ENCODE measurements around the gene PRKCH.

PRKCH gene

DNA sequence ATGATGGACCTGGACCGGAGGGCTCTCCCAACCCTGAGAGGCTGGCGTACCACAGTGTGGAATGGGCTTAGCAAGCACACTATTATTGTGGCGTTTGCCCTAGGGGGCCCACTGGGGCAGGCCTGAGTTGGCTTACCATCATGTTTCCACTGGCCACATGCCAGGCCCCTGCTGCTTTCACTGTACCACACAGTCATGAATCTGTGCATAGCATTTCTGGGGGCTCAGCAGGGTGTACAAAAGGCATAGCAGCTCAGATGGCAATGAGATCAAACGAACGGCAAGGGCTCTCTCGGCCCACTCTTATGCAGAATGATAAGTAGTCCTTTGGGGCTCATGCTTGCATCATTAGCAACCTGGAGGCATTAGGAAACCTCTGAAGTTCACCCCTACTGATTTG lies 236.9 kb downstream of the PRKCH start:
- FAIRE-seq = no peak

DNA sequence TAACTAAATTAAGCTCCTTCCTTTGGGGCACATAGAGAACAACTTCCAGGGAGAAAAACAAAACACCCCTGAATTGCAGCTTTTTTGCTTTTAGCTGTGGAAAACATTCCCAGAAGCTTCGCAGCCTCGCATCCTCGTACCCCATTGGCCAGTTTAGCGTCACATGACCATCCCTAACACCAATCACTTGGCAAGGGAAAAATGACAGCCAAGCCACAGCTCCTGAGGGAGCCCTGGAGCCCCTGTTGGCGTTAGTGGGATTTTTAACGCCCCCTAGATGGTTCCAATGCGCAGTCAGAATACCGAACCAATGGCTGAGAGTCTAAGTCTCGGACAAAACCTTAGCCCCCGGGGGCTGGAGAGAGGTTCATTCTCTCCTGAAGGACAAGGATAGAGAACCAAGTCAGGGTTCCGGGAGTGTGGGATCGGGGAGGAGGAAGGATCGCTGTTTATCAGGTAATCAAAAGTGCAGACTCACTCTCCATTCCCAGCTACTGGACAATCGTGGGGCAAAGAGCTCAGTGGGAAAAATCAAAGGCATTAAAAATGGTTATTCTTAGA lies 238.3 kb downstream of the PRKCH start:
- no peak for FAIRE-seq

DNA sequence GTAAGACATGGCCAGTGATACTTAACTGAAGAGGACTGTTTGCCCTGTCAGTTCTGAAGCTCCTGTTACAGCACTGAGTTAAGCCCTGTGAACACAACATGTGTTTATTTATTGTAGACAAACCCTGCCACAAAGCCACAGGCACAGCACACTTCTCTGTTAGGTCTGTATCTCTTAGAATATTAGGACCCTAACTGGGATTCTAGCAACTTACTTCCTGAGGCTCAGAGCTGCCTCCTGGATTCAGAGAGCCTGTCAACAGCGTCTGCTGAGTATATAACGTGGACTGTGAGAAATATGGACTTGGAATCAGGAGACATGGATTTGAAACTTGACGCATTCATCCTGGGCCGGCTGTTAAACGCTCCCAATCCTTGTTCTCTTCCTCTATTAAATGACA lies 238.9 kb downstream of the PRKCH start:
- no peak for FAIRE-seq

DNA sequence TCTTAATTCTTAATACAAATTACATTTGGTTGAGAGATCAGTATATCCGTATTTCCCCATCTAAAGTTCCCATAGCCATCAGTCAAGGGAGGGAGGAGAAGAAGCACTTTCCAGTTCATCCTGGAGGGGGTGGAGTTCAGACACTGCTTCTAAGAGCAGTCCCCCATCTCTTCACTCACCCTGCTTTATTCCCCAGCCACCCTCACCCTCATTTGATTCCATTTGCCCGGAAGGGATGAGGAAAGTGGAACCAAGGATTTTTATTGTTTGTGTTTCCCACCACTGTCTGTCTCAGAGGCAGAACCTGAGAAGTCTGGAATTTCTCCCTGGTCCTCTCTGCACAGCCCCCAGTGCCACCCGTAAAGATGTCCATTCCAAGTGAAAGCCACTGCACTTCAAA lies 239.7 kb downstream of the PRKCH start:
- no peak for FAIRE-seq

DNA sequence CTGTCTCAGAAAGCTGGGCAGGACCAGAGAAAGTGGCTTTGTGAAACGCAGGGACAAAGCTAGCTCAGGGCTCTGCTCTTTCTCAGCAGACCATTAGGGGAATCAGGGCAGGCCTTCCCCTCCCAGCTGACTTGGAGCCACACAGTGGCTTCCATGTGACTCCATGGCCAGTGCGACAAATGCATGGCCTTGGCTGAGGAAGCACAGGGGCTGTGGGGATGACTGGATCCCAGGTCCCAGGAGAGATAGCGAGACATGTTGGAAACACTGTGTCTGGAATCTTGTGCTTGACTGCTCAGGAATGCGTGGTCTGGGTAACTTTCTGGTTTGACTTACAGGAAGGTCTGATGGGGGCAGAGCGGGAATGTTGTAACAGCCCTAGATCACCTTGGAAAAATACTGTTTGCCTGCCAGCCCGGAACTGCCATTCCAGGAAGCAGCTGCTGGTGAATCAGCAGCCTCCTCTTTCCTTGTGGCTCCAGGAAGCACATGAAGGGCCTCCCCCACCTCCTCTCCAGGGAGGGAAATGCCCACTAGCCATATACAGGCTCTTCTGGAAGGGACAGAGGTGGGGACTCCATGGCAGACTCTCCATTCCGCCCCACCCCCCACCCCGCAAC lies 240.4 kb downstream of the PRKCH start:
- no peak for FAIRE-seq

DNA sequence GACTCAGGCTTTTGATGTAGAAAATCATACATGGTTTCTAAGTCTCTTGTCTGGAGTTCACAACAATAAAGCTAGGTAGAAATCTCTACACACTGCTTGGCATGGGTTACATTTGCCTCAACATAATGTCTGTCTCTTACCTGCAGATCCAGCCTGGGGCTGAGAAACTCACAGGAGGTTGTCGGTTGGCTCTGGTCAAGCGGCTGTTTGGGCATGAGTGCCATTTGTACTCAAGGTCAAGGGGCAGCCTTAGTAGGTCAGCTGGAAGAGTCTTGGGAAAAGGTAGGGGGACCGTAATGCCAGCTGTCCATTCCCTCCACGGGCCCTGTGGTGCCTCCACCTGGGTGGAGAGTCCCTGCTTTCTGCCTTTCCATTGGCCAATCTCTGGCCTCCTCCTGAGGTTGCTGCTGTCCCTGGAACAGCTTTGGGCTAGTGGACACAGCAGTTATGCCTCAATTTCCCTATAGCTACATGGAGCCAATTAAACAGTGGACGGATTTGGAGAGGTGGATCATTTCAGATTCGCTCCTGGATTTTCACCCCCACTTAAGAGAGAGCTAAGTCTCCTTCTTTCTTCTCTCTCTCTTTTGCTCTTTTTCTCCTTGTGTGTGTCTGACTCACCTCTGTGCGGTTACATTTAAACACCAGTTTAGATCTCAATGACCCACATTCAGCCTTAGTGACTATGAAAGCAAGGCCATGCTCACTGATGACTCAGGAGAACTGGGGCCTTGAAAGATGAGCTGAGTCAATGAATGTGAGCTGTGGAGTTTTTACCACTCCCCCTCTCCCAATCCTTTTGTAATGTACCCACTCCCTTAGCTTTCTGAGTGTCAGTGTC lies 241.2 kb downstream of the PRKCH start:
- FAIRE-seq = no peak

DNA sequence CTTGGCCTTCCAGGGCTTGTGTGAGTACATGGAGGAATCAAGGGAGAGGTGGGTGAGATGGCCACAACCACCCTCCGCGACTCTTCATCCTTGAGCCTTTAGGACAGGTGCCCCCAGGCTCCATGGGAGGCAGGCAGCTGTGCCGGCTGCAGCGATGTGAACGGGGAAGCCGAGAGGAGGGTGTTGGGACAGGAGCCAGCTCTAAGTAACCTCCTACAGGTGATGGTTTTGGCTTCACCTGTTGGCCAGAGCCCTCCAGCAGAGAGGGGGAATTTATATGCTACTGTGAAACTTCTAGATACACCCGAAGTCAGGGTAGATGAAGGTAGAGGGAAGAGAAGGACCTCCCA lies 241.8 kb downstream of the PRKCH start:
- no peak for FAIRE-seq

DNA sequence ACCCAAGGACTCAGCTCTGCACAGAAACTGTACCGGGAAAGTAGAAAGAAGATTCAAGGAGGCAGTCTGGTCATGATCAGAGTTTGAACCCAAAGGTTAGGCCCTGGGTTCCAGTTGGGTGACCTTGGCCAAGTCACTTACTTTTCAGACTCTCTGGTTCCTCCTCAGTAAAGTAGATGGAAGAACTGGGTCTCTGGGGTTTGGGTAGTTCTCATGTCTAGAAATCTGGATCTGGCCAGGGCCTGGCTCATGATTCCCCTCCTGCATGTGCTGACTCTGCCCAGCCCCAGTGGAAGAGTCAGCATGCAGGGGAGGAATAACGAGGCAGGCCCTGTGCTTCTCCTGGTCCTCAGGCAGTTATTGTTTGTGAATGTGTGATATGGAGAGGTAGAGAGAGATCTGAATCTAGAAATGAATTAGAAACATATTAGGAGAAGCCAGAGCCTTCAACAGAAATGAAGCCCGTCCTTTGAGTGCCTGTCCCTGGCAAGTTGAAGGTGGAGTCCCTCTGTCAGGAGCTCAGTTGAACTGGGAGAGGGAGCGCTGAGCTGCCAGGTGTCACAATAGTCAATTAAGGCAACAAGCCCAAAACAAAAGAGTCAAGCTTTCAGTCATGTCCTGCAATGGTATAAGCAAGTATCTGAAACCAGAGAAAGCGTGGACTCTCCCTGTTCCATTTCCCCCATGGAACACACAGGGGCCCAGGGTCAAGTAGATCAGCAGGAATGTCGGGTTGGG lies 242.7 kb downstream of the PRKCH start:
- no peak for FAIRE-seq

DNA sequence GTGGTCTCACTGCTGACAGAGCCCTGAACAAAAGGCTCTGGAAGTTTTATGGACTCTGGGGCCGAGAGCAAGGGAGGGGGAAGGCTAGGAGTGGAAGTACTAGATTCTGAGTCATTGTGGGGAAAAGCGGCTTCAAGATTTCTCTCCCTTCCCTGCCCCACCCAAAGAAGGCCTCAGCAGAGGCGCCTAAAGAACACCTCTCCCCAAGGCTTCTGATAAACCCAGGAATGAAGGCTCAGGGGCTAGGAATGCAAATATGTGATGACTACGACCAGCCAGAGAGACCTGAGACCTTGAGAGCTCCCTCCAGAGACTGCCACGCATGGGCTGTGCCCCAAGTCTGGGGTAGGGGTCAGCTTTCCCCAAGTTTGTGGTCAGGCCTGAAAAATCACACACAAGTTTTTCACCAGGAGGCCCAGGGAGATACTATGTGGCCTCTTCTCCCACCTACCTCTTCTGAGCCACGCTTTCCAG lies 243.3 kb downstream of the PRKCH start:
- no peak for FAIRE-seq

DNA sequence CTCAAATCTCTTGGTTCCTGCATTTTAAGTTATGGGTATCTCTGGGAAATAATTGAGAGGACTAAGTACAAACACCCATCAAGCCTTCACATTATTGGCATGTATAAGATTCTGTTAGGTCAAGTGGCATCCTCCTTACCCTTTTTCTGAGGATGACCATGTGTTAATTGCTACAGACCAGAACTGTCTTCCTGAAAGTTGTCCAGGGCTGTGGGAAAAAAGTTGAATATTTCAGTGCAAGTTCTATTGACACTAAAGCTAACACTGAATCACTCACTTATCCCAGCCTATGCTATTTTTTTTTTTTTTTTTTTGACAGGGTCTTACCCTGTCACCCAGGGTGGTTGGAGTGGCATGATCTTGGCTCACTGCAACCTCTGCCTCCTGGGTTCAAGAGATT lies 243.8 kb downstream of the PRKCH start:
- no peak for FAIRE-seq

DNA sequence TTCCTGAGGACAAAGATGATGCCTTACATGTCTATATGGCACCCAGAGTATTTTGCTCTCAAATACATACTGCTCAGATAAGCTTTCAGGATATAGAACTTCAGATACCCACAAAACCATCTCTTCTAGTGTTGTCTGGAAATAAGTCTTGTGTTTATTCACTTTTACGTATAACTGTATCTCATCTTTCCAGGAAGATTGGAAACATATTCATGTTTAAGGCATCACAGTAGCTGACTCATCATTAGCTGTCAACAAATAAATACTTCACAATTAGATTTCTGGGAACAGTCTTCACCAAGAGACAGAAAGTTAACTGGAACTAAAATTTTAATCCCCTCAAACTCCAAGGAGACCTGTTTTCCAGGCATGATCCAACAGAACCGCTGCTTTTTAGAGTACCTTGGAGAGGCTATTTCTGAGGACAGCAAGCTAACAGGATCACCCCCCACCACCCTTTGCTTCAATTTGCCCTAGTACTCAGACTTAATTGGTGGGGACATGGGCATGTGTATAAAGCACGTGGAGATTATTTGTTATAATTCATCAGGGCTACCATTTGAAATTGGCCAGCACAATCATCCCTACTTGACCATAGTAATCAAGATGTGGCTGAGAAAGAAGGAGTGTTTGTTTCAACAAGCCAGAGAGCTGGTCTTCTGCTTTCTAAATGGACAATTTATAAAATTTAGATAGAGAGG lies 244.6 kb downstream of the PRKCH start:
- FAIRE-seq = no peak

DNA sequence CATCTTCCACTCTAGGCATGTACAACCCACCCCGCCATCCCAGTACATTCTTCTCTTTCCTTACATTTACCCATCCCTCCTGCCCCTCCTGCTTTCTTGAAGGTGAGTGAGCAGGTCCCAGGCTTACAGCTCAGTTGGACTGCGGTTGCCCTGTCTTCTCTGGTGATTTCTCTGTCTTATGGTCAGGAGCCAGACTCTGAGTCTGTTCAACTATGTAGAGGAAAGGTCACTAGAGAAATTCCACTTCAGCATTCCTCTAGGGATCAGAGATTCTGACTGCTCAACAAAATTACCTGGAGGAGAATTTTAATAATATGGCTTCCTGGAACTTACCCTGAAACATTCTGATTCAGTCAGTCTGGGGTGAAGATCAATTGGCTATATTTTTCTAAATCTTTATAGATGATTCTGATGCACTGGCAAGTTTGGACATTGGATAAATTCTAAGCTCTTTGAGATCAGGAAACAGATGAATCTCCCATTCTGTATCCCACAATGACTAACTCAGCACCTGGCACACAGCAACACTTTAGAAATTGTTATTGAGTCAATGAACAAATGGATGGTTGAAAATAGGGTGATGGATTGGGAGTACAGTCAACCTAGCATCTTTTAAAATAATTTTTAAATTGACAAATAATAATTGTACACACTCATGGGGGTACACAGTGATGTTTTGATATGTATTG lies 245.3 kb downstream of the PRKCH start:
- FAIRE-seq = no peak

DNA sequence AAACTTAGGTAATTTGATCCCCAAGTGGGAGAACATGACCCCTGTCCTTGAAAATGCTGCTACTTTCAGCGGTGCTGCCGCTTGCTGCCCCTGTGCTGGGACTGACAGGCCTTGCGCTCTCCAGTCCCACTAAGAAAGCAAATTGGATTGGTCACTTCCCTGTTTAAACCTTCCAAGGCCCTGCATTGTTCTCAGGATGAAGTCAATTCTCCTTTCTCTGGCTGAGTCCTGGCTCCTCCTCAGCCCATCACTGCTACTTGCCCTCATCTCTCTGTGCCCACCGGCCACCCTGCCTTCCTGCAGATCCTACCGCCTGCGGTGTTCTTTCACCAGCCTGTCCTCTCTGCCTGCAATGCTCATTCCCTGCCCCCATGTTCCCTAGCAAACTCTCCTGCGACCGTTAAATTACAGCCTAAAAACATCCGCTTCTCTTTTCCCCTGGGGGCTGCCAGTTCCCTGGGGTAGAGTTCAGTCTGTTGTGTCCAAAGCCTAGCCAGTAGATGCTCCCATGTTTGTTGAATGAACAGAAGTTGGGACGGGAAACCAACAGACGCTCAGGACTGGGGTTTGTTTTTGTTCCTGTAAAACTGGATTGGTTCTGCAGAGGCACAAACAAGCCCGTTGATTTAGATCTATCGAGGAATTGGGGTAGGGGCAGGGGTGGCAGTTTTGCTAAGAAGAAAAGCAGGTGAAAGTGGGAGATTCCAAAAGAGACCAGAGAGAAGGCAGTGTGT lies 246.6 kb downstream of the PRKCH start:
- no peak for FAIRE-seq

DNA sequence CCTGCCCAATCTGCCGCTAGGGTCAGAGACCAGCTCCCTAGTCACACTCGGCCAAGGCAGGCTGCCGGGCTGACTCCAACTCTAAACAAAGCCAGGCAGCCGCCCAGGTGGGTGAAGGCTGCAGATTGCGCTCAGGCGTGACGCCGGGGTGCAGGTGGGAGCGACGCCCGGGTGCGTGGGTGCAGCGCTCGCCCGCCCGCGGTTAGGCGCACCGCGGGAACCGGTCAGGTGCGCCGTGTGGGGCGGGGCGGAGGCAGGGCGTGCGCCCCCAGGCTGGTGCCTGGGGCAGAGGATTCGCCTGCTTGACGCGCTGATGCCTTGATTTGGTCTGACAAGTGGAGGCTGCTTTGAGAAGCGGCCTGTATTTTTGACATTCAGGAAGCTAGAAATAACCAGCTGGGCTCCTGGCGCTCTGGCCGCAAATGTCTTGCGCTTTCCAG lies 247.2 kb downstream of the PRKCH start:
- FAIRE-seq = no peak

DNA sequence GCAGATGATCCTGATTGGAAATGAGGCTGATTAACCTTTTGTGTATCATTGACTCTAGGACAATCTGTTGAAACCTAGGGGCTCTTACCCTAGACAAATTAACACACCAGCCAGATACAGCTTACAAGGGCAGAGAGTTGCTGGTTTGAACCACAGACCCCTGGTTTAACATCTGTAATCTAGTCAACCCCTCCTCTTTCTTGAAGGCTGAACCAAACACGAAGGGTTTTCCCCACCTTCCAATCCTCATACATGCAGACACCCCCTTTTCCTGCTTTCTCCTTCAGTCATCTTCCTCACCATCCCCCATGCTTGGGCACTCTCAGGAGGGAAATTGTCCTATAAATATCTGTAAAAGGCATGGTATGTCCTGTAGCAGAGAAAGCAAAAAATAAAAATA lies 247.9 kb downstream of the PRKCH start:
- FAIRE-seq = no peak

DNA sequence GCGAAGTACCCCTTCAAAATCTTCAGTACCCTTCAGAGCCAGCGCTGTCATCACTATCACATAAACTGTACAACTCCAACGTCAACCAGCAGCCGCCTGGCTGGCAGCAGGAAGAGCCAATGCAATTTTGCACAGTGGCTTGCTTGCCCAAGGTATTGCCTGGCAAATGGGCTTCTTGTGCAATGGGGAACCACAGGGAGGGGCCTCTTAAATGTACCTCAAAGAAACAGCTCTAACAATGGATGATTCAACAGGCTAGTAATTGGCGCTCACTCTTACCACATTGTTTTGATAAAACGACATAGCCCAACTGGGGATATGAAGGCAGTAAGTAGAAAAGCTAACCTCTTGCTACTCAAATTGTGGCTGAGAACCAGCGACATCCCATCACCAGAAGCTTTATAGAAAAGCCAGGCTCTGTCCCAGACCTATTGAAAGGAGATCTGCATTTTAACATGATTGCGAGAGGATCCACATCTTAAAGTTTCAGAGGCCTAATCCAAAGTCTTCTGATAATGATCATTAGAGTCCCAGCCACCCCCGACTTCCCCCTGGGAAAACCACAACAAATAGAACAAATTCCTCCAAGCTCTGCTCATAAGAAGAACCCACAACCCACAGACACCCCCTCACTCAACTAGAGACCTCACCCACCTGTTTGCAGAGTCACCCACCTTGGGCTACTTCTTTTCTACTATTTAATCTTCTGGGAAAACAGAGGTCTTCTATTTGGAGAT lies 248.6 kb downstream of the PRKCH start:
- FAIRE-seq = no peak

DNA sequence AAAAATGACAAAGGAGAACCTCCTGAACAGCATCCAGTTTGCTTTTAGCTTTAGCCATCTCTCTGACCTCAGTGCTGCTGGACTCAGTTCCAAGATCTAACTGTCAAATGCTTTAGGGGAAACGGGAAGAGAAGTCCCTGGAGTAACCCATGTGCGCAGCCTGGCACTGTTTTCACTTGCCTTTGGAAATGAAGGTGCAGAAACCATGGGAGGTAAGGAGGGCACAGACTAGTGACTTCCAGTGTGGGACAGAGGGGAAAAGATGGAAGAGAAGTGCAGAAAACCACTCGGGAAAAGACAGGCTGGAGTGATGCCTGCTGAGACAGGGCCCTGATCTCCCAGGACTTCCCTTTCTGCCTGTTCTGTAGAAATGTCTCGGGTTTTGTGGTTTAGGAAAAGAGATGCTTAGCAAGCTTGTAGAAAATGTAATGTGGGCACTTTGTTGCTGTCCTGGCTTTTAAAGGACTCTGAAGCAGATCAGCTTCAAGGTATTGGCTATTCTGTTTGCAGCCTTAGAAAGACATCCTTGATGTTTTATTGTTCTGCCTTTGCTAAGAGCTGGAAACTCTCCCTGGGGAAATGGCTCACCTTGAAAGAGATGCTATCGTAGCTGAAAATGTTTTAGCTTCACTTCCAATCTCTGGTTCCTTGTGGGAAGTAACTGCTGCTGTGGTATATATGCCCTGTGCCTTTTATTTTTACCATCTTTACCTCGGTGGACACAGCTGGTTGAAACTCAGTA lies 249.3 kb downstream of the PRKCH start:
- FAIRE-seq = no peak

DNA sequence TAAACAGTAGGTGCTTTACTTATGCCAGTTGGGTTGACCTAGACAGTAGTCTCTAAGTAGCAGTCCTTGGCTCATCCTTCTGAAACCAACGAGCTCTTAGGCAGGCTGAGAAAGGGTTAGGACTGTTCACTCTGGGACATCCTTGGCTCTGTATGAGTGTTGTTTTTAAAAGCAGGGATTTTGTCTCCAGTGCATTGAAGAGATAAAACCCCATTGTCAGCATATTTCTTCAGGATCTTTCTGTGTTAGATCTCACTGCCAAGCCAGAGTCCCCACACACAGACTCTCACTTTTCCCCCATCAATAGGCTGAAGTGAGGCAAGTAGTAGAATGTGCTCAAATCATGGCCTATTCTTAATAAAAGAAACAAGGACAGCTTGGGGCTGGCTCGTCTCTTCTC lies 250.5 kb downstream of the PRKCH start:
- no peak for FAIRE-seq

DNA sequence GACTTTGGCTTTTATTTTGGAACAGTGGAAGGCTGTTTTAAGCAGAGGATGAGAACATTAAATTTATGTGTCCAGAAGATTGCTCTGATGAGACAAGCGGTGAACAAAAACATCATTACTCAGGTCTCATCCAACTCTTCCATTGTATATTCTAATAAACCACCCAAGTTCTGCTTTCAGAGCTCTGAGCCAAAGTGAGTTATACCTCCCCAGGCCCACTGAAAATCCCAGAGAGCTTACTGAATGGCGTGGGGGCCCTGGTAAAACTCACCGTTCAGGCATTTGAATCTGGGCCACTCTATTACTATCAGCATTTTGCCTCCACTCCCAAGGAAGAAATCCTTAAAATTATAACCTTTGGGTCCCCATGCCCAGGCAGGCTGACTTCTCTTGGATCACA lies 251.9 kb downstream of the PRKCH start:
- no peak for FAIRE-seq

Measured in TTC549 (cell line).